Choroid plexus epithelial cell (primary cell): ENCODE data around the gene ASTN2.

Experiments
- DNase-seq: peaks from one replicate; pipeline ENCODE4 v3.0.0-alpha.2; 2010; ENCODE audit warnings: low read depth
- H3K4me3 ChIP-seq: 2 replicates; pipeline ENCODE4 v1.5.1; 2011; ENCODE audit warnings: low read depth, mild to moderate bottlenecking, control low read depth, low read length, moderate library complexity
- CTCF ChIP-seq: conservative IDR thresholded peaks from 2 replicates; pipeline ENCODE4 v1.5.1; 2011; ENCODE audit warnings: low read depth, mild to moderate bottlenecking, control low read depth, inconsistent platforms, low read length, moderate library complexity

Gene ASTN2

GRCh38 chr9:116423149-116423548 is 991.7 kb downstream of the ASTN2 start:
- TF ChIP-seq CTCF: no peak
- no peak overlapping the region for H3K4me3 ChIP-seq
- no peak for DNase-seq

- no peak for DNase-seq
- no peak overlapping the region for H3K4me3 ChIP-seq
- TF ChIP-seq CTCF: no peak
Measured at GRCh38 chr9:116422119-116422979, 992.5 kb downstream of the ASTN2 start.

DNA sequence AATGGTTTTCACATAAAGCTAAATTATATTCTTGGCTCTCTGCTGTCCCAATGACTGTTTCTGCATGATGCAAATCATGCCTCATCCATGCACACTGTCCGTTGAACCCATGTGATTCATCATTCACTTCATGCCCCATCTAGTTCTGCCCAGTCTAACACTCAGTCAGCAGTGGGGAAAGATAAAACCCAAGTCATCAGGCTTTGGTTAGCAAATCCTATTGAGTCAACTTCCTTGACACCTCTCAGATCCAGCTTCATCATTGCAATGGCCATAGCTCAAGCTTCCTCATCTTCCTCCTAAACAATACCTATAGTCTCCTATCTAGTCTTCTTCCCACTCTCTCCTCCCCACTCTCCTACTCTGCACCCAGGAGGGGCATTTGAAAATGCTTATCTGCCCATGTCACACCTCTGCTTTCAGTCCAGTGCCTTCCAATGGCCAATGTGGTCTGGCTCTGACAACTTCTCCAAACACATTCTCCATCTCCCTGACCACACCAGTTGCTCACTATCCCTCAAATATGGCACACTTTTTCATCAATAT is 993.8 kb downstream of the ASTN2 start:
- no peak for DNase-seq
- no peak for TF ChIP-seq CTCF
- H3K4me3 ChIP-seq: no peak overlapping the region

DNA sequence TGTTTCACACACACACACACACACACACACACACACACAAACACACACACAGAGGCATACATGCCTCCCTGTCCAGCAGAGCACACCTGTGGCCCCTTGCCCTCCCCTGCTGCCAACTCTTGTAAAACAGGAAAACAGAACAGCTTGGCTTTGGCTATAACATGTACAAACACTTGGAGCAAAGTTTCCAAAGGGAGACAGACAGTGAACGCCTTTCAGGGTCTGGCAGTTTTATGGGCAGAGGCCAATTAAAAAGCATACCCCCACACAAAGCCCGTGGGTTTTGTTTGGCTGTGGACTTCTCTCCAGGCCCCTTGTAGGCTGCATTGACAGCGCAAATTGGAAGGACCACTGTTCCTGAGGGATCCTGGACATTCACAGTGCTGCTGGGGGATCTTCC is 995.7 kb downstream of the ASTN2 start:
- DNase-seq: no peak
- TF ChIP-seq CTCF: no peak
- H3K4me3 ChIP-seq: no peak overlapping the region

DNA sequence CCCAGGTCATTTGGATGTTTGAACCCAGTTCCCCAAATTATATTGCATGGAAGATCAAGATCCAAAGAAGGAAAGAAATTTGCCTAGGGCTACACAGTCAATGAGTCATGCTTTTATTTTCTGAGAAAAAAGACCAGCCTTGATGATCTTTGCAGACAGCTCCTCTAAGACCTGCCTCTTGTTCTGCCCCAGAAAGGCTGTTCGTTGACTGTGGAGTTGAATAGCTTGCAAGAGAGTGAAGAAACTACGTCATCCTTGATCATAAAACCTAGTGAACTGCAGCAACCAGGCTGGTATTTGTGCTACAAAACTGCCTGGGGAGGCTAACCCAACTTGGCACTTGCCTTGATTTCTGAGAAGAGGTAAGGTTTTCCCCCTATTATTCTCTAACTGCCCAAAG is 997.4 kb downstream of the ASTN2 start:
- no peak for TF ChIP-seq CTCF
- H3K4me3 ChIP-seq: no peak overlapping the region
- no peak for DNase-seq

GRCh38 chr9:116416421-116416820 is 998.4 kb downstream of the ASTN2 start:
- H3K4me3 ChIP-seq: no peak overlapping the region
- TF ChIP-seq CTCF: no peak
- DNase-seq: no peak

- no peak for DNase-seq
- H3K4me3 ChIP-seq: no peak overlapping the region
- no peak for TF ChIP-seq CTCF
Measured at GRCh38 chr9:116414374-116414773, 1000.5 kb downstream of the ASTN2 start.
